B cell (primary cell): ENCODE measurements around the gene CCR4.

ENCODE experiments used
- EZH2 ChIP-seq: IDR thresholded peaks from 2 replicates; pipeline ENCODE4 v1.6.1; 2012; ENCODE audit warnings: borderline replicate concordance, low read depth, mild to moderate bottlenecking, moderate library complexity, low read length; ENCODE audit not compliant: insufficient read depth, poor library complexity, severe bottlenecking
- TF ChIP-seq, protein P1 (sequence below): fragments of 200-600 bp; IDR thresholded peaks from one replicate; pipeline ENCODE4 v1.8.0; 2022; ENCODE audit warnings: antibody characterized with exemption, mild to moderate bottlenecking

DNA sequence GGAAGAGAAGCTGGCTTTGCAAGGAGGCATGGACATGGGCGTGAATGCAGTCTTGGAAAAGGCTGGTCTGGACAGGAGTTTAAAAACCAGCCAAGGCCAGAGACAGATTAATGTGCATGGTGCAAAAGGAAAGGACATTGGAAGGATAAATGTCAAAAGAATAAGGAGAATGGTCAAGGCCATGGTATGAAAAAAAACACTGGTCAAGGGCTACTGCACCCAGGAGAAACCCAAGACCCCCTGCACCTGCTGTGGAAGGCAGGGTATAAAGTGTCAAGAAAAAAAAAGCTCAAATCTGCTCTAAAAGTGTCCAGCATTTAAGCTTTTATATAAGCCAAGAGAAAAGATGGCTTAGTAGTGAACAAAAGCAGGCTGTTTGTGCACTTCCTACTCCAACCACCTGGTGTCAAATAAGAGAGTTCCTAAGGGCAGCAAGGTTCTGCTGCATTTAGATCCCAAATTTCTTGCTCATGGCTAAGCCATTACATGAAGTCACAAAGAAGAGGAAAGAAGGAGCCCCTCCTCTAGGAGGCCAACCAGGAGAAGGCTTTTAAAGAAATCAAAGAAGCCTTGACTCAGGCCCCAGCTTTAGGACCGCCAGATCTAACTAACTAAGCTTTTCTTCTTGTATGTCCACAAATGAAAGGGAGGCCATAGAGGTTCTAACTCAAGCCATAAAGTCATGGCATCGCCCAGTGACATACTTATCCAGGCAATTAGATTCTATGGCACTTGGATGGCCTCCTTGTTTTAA is 16.9 kb downstream of the CCR4 start:
- TF ChIP-seq, protein P1, sequence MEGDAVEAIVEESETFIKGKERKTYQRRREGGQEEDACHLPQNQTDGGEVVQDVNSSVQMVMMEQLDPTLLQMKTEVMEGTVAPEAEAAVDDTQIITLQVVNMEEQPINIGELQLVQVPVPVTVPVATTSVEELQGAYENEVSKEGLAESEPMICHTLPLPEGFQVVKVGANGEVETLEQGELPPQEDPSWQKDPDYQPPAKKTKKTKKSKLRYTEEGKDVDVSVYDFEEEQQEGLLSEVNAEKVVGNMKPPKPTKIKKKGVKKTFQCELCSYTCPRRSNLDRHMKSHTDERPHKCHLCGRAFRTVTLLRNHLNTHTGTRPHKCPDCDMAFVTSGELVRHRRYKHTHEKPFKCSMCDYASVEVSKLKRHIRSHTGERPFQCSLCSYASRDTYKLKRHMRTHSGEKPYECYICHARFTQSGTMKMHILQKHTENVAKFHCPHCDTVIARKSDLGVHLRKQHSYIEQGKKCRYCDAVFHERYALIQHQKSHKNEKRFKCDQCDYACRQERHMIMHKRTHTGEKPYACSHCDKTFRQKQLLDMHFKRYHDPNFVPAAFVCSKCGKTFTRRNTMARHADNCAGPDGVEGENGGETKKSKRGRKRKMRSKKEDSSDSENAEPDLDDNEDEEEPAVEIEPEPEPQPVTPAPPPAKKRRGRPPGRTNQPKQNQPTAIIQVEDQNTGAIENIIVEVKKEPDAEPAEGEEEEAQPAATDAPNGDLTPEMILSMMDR: no peak
- TF ChIP-seq EZH2: no peak
